Transverse colon (tissue), 4 donors: Measurements from ENCODE around the gene RAD51AP1. TPM values are rescaled to one million over a fixed set of nuclear protein-coding genes. Genes with fewer than 3 reads are reported as not detected.
A peak's percentile ranks its signal among the peaks of the same experiment; 100 is the strongest.

Source experiments
- DNase-seq: peaks from one replicate; pipeline ENCODE4 v3.0.0-alpha.2; 2019
- H3K27ac ChIP-seq, 4 donors: fragments of 200-600 bp; sonication (generic); 2 replicates each; pipeline ENCODE4 v1.5.1; 2016 to 2018; ENCODE audit warnings: inconsistent platforms in 4 of 4
- H3K27me3 ChIP-seq: fragments of 200-600 bp; sonication (generic); 2 replicates; pipeline ENCODE4 v1.5.1; 2017; ENCODE audit warnings: inconsistent platforms
- H3K36me3 ChIP-seq, 4 donors: fragments of 200-600 bp; sonication (generic); 2 replicates each; pipeline ENCODE4 v1.5.1; 2017 to 2019; ENCODE audit warnings: inconsistent platforms in 4 of 4
- H3K4me1 ChIP-seq, 4 donors: fragments of 200-600 bp; sonication (generic); 2 replicates each; pipeline ENCODE4 v1.5.1; 2017 to 2020; ENCODE audit warnings: inconsistent platforms in 4 of 4
- H3K4me3 ChIP-seq, 4 donors: fragments of 200-600 bp; sonication (generic); 1 replicate in 1 of 4; 2 replicates in 3 of 4; pipeline versions ENCODE4 v1.5.1 to v1.6.1; 2017 to 2019; ENCODE audit warnings: inconsistent platforms in 4 of 4
- H3K9me3 ChIP-seq, 2 donors: fragments of 200-600 bp; sonication (generic); 2 replicates each; pipeline ENCODE4 v1.5.1; 2017 to 2019; ENCODE audit warnings: inconsistent platforms in 2 of 2
- CTCF ChIP-seq, 5 experiments: fragments of 200-600 bp in 3 of 5; fragments of 450-650 bp in 2 of 5; sonication (generic) in 3 of 5; IDR thresholded peaks; 1 replicate in 2 of 5; 2 replicates in 3 of 5; pipeline ENCODE4 v1.5.1; 2016 to 2017; ENCODE audit warnings: antibody characterized with exemption in 5 of 5, inconsistent platforms in 3 of 5, mild to moderate bottlenecking in 2 of 5, moderate library complexity in 1 of 5
- EP300 ChIP-seq: sonication (generic); formaldehyde crosslinking; IDR thresholded peaks from one replicate; pipeline ENCODE4 v1.6.1; 2017; ENCODE audit warnings: antibody characterized with exemption, low read depth
- POLR2A ChIP-seq: fragments of 450-650 bp; IDR thresholded peaks from one replicate; pipeline ENCODE4 v1.6.1; 2016; ENCODE audit warnings: antibody characterized with exemption, mild to moderate bottlenecking, moderate library complexity
- POLR2AphosphoS5 ChIP-seq, 3 donors: sonication (generic); formaldehyde crosslinking; IDR thresholded peaks; one replicate each; pipeline ENCODE4 v1.6.1; 2016; ENCODE audit warnings: antibody characterized with exemption in 3 of 3
- whole genome bisulfite sequencing, 2 donors: methylation state at CpG; one replicate each; pipeline ENCODE4 v1.1.5; 2018; ENCODE audit warnings: low coverage in 1 of 2; 5-methylcytosine and 5-hydroxymethylcytosine counted together
- in situ Hi-C, 4 donors: fragments of 200-750 bp; cut with MboI; loops; one replicate each; pipeline versions ENCODE4 v1.15.0 to v1.15.1; 2017; ENCODE audit warnings: low sequenced_read_pairs in 3 of 4, low pct_ligation_motif_present in 1 of 4, low pct_unique_long_range_greater_than_20kb in 1 of 4
- intact Hi-C: fragments of 100-400 bp; cut with DNase I; formaldehyde crosslinking; loops from one replicate; pipeline ENCODE4 v1.15.1; 2023; ENCODE audit warnings: low total_unique reads
- total RNA-seq, 4 donors: library from RNA; depleted of rRNA; stranded (reverse); fragments of >200 nt; gene quantifications; one replicate each; pipeline ENCODE4 v1.1.0, GENCODE V29; 2016

The RAD51AP1 gene
- total RNA-seq, 4 donors from 2014 or later: 1.9 to 2.7 (median 2.4) TPM; not detected in 1

- Histone ChIP-seq H3K4me3 (no peak overlapping the region), H3K27ac (no peak overlapping the region), H3K9me3 (no peaks in the 10 kb centered on the region), H3K4me1 (peaks cover 0 to 3% (median 0%) of the 10 kb centered on the region in 4 donors), H3K27me3 (no peaks in the 10 kb centered on the region), H3K36me3 (no peaks in the 10 kb centered on the region)
- 100% methylated on average over 6 of the region's 6 CpGs; no CpG with 5 or more reads in 1 of the 2 donors for whole genome bisulfite sequencing, 2 donors
- in situ Hi-C loops: loop anchor here in 3 of 4 donors (25.0 kb wide), 1 partner anchor 166 kb away; no protein-coding TSS in a partner anchor
- TF ChIP-seq CTCF (IDR thresholded peaks at IDR 0.05) (no peak), POLR2A (no peak), EP300 (no peak), POLR2AphosphoS5 (IDR thresholded peaks at IDR 0.05) (no peak)
- no peak for DNase-seq
- intact Hi-C loops: no loop called here
Observed at GRCh38 chr12:4595881-4596280, 57.2 kb downstream of the RAD51AP1 start.

GRCh38 chr12:4603421-4603820 lies 64.7 kb downstream of the RAD51AP1 start:
- no peak for TF ChIP-seq POLR2A
- Histone ChIP-seq H3K9me3 (no peaks in the 10 kb centered on the region), H3K27ac (no peak overlapping the region), H3K4me3 (no peak overlapping the region), H3K4me1 (peaks cover 0 to 18% (median 2%) of the 10 kb centered on the region in 4 donors), H3K36me3 (no peaks in the 10 kb centered on the region), H3K27me3 (peaks cover 2% of the 10 kb centered on the region)
- 74 to 75% methylated on average over 7 of the region's 7 CpGs for WGBS, 2 donors
- intact Hi-C loops: no loop called here
- in situ Hi-C loops: no loop called here
- no peak for DNase-seq

GRCh38 chr12:4603946-4604345 lies 65.3 kb downstream of the RAD51AP1 start:
- TF ChIP-seq POLR2A (no peak), EP300 (no peak)
- no peak overlapping the region for H3K27ac ChIP-seq
- in situ Hi-C loops: no loop called here
- peaks cover 2% of the 10 kb centered on the region for H3K27me3 ChIP-seq
- intact Hi-C loops: no loop called here
- no peak overlapping the region for H3K4me3 ChIP-seq
- 8 to 17% methylated on average over 1 of the region's 1 CpG for WGBS, 2 donors
- no peaks in the 10 kb centered on the region for H3K9me3 ChIP-seq
- DNase-seq: no peak
- H3K36me3 ChIP-seq: no peaks in the 10 kb centered on the region
- H3K4me1 ChIP-seq: peaks cover 0 to 18% (median 2%) of the 10 kb centered on the region in 4 donors

- H3K36me3 ChIP-seq: no peaks in the 10 kb centered on the region
- WGBS, 2 donors: 0 to 1% methylated on average over 2 to 25 of the region's 25 CpGs
- peaks cover 2% of the 10 kb centered on the region for H3K27me3 ChIP-seq
- peak overlapping the region; percentile 57 to 81 (median 70) for H3K27ac ChIP-seq
- peak overlapping the region; percentile 33 to 74 (median 60) for H3K4me3 ChIP-seq
- intact Hi-C loops: no loop called here
- H3K4me1 ChIP-seq: peaks cover 0 to 18% (median 2%) of the 10 kb centered on the region in 4 donors
- no peak for TF ChIP-seq EP300
- peak; percentile 23 for TF ChIP-seq POLR2A
- peak; percentile 95 to 99 (median 96) for TF ChIP-seq CTCF (IDR thresholded peaks at IDR 0.05)
- peak in 2 of 3 donors; percentile 42 to 44 for TF ChIP-seq POLR2AphosphoS5 (IDR thresholded peaks at IDR 0.05)
- peak; percentile 86 for DNase-seq
- in situ Hi-C loops: no loop called here
- no peaks in the 10 kb centered on the region for H3K9me3 ChIP-seq
Observed at GRCh38 chr12:4604684-4605193, 66.0 kb downstream of the RAD51AP1 start.

- intact Hi-C loops (no loop called here), in situ Hi-C loops (no loop called here)
- Histone ChIP-seq H3K4me3 (no peak overlapping the region), H3K9me3 (no peaks in the 10 kb centered on the region), H3K27me3 (peaks cover 2% of the 10 kb centered on the region), H3K36me3 (peaks cover 0 to 14% (median 6%) of the 10 kb centered on the region in 4 donors), H3K4me1 (peaks cover 0 to 18% (median 2%) of the 10 kb centered on the region in 4 donors), H3K27ac (no peak overlapping the region)
- WGBS, 2 donors: 67% methylated on average over 3 of the region's 3 CpGs; no CpG with 5 or more reads in 1 of the 2 donors
- TF ChIP-seq EP300 (no peak), POLR2AphosphoS5 (IDR thresholded peaks at IDR 0.05) (no peak), CTCF (IDR thresholded peaks at IDR 0.05) (no peak), POLR2A (no peak)
- DNase-seq: no peak
Observed at GRCh38 chr12:4607056-4607455, 68.4 kb downstream of the RAD51AP1 start.
